CD4-positive, alpha-beta T cell (primary cell): ENCODE measurements around the gene TTC34. TPM values are rescaled to one million over a fixed set of nuclear protein-coding genes. Genes with fewer than 3 reads are reported as not detected.
A peak's percentile ranks its signal among the peaks of the same experiment; 100 is the strongest.

Source experiments
- ATAC-seq: fragments of 200-7000 bp; cut with Tn5 transposase; one replicate; pipeline ENCODE4 v1.10.0; 2022; ENCODE audit warnings: mild to moderate bottlenecking; ENCODE audit not compliant: poor library complexity
- CTCF ChIA-PET: fragments of 350-600 bp; sonication (Branson Sonifier 250); formaldehyde crosslinking; loops from one replicate; lab custom pipeline; 2021; ENCODE audit warnings: antibody characterized with exemption, inconsistent platforms; lab: Charles Lee
- POLR2A ChIA-PET: fragments of 350-600 bp; sonication (Branson Sonifier 250); formaldehyde crosslinking; loops from one replicate; lab custom pipeline; 2021; ENCODE audit warnings: antibody characterized with exemption, inconsistent platforms; lab: Charles Lee
- DNase-seq, 14 experiments: peaks; one replicate each; pipeline ENCODE4 v3.0.0-alpha.2; 2013 to 2020; ENCODE audit warnings: mixed read lengths in 2 of 14
- H3K27ac ChIP-seq, 2 donors: one replicate each; pipeline versions ENCODE4 v1.5.1 to v1.7.0; 2013; ENCODE audit warnings: low read length in 2 of 2, low read depth in 1 of 2, mild to moderate bottlenecking in 1 of 2
- H3K27me3 ChIP-seq, 2 experiments: 1 replicate in 1 of 2; 2 replicates in 1 of 2; pipeline versions ENCODE4 v1.6.1 to v1.7.0; 2013; ENCODE audit warnings: low read length in 2 of 2, control low read depth in 1 of 2, mild to moderate bottlenecking in 1 of 2, moderate library complexity in 1 of 2; ENCODE audit not compliant: insufficient read depth in 2 of 2, control insufficient read depth in 1 of 2
- H3K36me3 ChIP-seq: one replicate; pipeline ENCODE4 v1.6.1; 2013; ENCODE audit warnings: low read length, control low read depth; ENCODE audit not compliant: insufficient read depth
- H3K4me1 ChIP-seq: one replicate; pipeline ENCODE4 v1.6.1; 2013; ENCODE audit warnings: low read length, control low read depth; ENCODE audit not compliant: insufficient read depth
- H3K4me3 ChIP-seq: one replicate; pipeline ENCODE4 v1.5.1; 2013; ENCODE audit warnings: mild to moderate bottlenecking, low read length, moderate library complexity
- H3K9me3 ChIP-seq, 2 experiments: 1 replicate in 1 of 2; 2 replicates in 1 of 2; pipeline versions ENCODE4 v1.6.1 to v1.7.0; 2013; ENCODE audit warnings: low read length in 2 of 2, mild to moderate bottlenecking in 2 of 2, control low read depth in 1 of 2, moderate library complexity in 1 of 2; ENCODE audit not compliant: control insufficient read depth in 1 of 2, insufficient read depth in 1 of 2
- H3K27ac Mint-ChIP-seq: one replicate; pipeline ENCODE4 v1.8.0; 2020; ENCODE audit warnings: mixed read lengths
- H3K27me3 Mint-ChIP-seq: one replicate; pipeline ENCODE4 v1.8.0; 2021; ENCODE audit warnings: mixed read lengths
- H3K36me3 Mint-ChIP-seq: one replicate; pipeline ENCODE4 v1.8.0; 2021; ENCODE audit warnings: low read depth, mixed read lengths
- H3K4me1 Mint-ChIP-seq: one replicate; pipeline ENCODE4 v1.8.0; 2021; ENCODE audit warnings: low read depth, mixed read lengths
- H3K4me3 Mint-ChIP-seq: one replicate; pipeline ENCODE4 v1.8.0; 2020; ENCODE audit warnings: mild to moderate bottlenecking, mixed read lengths
- H3K9me3 Mint-ChIP-seq: one replicate; pipeline ENCODE4 v1.8.0; 2020; ENCODE audit warnings: mixed read lengths
- intact Hi-C, 2 experiments: fragments of 100-400 bp; cut with DNase I in 1 of 2; cut with micrococcal nuclease in 1 of 2; formaldehyde crosslinking; loops; one replicate each; pipeline versions ENCODE4 v1.15.1 to v1.9.0; 2023 to 2025; cut with DNase I, micrococcal nuclease
- total RNA-seq, 174 experiments: library from RNA in 2 of 174; stranded (reverse) in 2 of 174; gene quantifications; one replicate each; pipeline ENCODE4 v1.2.3 and lab custom pipeline; 2021 to 2026
- TF ChIP-seq, protein P1 (sequence below): fragments of 200-600 bp; IDR thresholded peaks from one replicate; pipeline ENCODE4 v1.8.0; 2022; ENCODE audit warnings: antibody characterized with exemption, mild to moderate bottlenecking

Gene TTC34
- total RNA-seq, 2 experiments from 2014 or later: 1.3 TPM

DNA sequence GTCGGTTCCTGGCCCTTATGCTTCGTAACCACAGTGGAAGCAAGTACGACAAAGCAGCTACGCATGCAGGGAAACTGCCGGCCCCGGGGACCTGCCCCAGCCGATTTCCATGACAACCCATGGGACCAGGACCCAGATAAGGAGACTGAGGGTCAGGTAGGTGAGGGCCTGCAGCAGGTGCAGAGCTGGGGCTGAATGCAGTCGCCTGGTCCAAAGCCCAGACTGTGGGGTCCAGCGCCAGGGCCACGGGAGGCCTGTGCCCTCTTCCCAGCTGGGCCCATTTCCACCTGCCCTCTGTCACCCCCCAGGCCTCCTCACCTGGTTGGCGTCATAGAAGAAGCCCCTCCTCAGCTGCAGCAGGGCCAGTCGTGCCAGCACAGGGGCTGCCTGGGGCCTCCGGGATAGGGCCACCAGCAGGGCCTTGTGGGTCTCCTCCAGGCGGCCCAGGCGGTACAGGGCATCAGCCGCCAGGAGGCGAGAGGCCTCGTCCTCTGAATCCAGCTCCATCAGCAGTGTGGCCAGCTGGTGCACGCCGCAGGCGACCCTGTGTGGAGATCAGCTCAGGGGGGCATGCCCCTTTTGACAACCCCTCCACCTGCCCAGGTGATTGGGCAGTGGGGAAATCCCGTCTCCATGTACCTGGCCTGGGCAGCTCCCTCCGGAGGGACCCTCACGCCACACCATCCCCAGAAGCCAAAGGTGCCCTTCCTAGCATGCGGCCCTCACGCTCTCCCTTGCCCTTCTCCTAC, 14.2 kb downstream of the TTC34 start:
- ChIA-PET POLR2A (interaction anchor here (1.2 kb wide), 1 partner anchor 372 kb away, joined by 4 read pairs; no protein-coding TSS in a partner anchor), CTCF (interaction anchor here (0.7 to 1.0 kb wide), 4 partner anchors 9 to 592 kb away, joined by 3 to 7 read pairs (median 4); partner anchors contain the start of gene PEX10)
- Mint-ChIP-seq H3K27ac (no peak overlapping the region), H3K9me3 (peaks cover 6% of the 10 kb centered on the region), H3K36me3 (peaks cover 2% of the 10 kb centered on the region), H3K4me3 (no peak overlapping the region), H3K4me1 (peaks cover 11% of the 10 kb centered on the region), H3K27me3 (peaks cover 43% of the 10 kb centered on the region)
- ATAC-seq (no peak), DNase-seq (peak in 2 of 14 experiments; percentile 16 to 32)
- Histone ChIP-seq H3K36me3 (no peaks in the 10 kb centered on the region), H3K4me1 (peaks cover 19% of the 10 kb centered on the region), H3K9me3 (peaks cover 9 to 41% of the 10 kb centered on the region in 2 experiments), H3K27me3 (peaks cover 33 to 41% of the 10 kb centered on the region in 2 experiments), H3K4me3 (no peak overlapping the region), H3K27ac (no peak overlapping the region)
- TF ChIP-seq, protein P1, sequence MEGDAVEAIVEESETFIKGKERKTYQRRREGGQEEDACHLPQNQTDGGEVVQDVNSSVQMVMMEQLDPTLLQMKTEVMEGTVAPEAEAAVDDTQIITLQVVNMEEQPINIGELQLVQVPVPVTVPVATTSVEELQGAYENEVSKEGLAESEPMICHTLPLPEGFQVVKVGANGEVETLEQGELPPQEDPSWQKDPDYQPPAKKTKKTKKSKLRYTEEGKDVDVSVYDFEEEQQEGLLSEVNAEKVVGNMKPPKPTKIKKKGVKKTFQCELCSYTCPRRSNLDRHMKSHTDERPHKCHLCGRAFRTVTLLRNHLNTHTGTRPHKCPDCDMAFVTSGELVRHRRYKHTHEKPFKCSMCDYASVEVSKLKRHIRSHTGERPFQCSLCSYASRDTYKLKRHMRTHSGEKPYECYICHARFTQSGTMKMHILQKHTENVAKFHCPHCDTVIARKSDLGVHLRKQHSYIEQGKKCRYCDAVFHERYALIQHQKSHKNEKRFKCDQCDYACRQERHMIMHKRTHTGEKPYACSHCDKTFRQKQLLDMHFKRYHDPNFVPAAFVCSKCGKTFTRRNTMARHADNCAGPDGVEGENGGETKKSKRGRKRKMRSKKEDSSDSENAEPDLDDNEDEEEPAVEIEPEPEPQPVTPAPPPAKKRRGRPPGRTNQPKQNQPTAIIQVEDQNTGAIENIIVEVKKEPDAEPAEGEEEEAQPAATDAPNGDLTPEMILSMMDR: no peak
- intact Hi-C loops: no loop called here

DNA sequence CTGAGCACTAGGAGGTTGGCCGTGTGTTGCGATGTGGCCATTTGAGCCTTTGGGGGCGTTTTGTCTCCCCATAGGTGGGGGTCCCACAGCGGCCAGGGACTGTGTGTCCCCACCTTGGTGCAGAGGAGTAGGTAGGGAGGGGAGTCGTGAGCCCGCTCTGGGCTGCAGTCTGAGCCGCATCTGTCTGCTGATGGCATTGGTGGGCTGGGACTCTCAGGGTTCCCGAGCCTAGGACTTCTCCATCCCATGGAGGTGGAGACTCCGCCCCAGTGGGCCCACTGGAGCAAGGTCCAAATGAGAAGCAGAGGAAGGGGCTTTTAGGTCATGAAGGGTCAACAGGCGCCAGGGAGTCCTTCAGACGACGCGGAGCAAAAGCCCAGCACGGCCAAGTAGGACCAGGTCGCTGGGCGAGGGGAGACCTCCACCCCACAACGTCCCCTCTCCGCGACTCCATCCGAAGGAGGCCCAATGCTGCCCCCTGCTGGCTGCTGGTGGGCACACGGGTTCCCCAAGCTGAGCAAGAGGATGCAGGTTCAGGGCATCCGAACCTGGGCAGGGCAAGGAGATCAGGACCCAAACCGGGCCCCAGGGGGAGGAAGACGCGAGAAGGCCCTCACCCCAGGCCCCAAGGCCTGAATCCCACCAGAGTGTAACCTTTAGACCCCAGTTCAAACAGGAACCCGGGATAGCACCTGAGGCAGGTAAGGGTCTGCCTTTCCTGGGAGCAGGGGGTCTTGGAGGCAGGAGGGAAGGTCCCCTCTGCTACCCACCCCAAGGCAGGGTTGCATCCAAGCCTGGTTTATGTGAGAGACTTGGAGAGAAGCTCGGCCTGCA, 14.9 kb downstream of the TTC34 start:
- Histone ChIP-seq H3K27ac (no peak overlapping the region), H3K36me3 (no peaks in the 10 kb centered on the region), H3K9me3 (peaks cover 13 to 35% of the 10 kb centered on the region in 2 experiments), H3K27me3 (peaks cover 33 to 40% of the 10 kb centered on the region in 2 experiments), H3K4me3 (no peak overlapping the region), H3K4me1 (peaks cover 19% of the 10 kb centered on the region)
- intact Hi-C loops: loop anchor here in 1 of 2 experiments (1.0 kb wide), 2 partner anchors 231 to 372 kb away; no protein-coding TSS in a partner anchor
- DNase-seq (peak; percentile 59 to 83 (median 73)), ATAC-seq (peak; percentile 76)
- H3K4me3 Mint-ChIP-seq: no peak overlapping the region
- H3K27ac Mint-ChIP-seq: no peak overlapping the region
- peaks cover 41% of the 10 kb centered on the region for H3K27me3 Mint-ChIP-seq
- POLR2A ChIA-PET: interaction anchor here (1.2 to 1.5 kb wide), 2 partner anchors 371 to 373 kb away, joined by 4 read pairs; no protein-coding TSS in a partner anchor
- TF ChIP-seq, protein P1: peak; percentile 76
- peaks cover 11% of the 10 kb centered on the region for H3K4me1 Mint-ChIP-seq
- H3K9me3 Mint-ChIP-seq: peaks cover 12% of the 10 kb centered on the region
- H3K36me3 Mint-ChIP-seq: peaks cover 10% of the 10 kb centered on the region
- CTCF ChIA-PET: interaction anchor here (0.7 to 1.0 kb wide), 4 partner anchors 8 to 591 kb away, joined by 3 to 7 read pairs (median 4); partner anchors contain the start of gene PEX10
